GM11168 (cell line): Measurements from ENCODE around the gene PNMA8B.
"Not testable (repeated sequence)": the region's sequence is repeated elsewhere in the genome, so short reads cannot be mapped to it uniquely, and the experiment has no call there.

ENCODE experiments used
- in situ Hi-C: fragments of 300-500 bp; cut with MboI; formaldehyde crosslinking; loops from one replicate; pipeline ENCODE4 v1.12.0; 2022; ENCODE audit warnings: low sequenced_read_pairs; ENCODE audit not compliant: unreplicated experiment

Gene PNMA8B

DNA sequence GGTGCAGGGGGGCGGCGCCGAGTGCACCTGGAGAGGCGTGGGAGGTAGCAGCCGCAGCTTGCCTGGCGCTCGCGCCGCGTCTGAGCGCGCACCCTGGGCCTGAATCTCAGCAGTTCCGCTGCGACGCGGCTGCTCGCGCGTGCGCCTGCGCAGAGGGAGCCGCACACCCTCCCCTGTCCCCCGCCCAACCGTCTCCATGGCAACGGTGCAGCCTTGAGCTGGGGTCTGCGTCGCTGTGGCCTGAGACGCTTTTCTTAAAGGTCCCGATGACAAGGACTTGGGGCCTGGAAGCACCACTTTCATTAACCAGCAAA is at the start of gene PNMA8B:
TSS of gene PNMA8B (minus strand) at position 82 of the 314 bp plus-strand sequence. CDS start 402 bp downstream, outside the sequence.
- in situ Hi-C loops = no loop called here

DNA sequence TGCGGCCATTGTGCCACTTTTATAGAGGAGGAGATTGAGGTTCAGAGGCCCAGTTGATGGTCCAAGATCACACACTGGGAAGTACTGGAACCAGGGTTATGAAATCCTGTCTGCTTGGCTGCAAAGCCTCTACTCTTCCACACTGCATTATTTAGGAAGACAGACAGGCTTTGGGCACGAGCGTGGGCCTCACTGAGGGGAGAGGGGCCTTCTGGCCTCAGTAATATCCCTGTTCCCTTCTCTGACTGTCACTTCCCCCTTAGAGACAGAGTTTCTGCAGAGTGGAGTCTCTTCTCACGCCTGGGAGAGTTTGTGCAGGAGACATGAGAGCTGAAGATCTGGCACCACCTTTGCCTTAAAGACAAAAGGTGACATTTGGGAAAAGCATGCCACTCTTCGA is 49.0 kb upstream of the PNMA8B start:
- in situ Hi-C loops = no loop called here

GRCh38 chr19:46542428-46543230 is 47.0 kb upstream of the PNMA8B start:
- in situ Hi-C loops = no loop called here

GRCh38 chr19:46537136-46538097 is 41.8 kb upstream of the PNMA8B start:
- in situ Hi-C loops = no loop called here

GRCh38 chr19:46536391-46536790 is 40.7 kb upstream of the PNMA8B start:
- in situ Hi-C loops = no loop called here

- in situ Hi-C loops = loop anchor here (5.0 kb wide), 1 partner anchor 124 kb away; no protein-coding TSS in a partner anchor
Measured at GRCh38 chr19:46533621-46534081, 38.0 kb upstream of the PNMA8B start.

GRCh38 chr19:46533078-46533620 is 37.5 kb upstream of the PNMA8B start:
- in situ Hi-C loops = loop anchor here (5.0 kb wide), 1 partner anchor 124 kb away; no protein-coding TSS in a partner anchor

DNA sequence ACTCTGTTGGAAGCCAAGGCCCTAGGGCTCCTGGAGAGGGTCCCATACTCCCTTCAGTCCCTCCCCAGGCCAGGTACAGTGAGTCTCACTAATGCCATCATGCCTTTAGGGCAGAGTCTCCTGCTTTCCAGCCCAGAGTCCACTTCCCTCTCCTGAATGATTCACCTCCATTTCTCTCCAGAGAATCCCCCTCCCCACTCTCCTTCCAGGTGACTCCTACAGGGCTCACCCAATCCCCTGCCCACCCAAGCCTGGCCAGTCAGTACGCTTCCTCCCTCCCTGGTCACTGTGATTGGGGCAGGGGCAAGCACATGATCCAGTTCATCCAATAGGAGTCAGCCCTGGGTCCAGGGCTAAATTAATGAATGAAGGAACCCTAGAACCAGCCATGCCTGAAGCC is 35.0 kb upstream of the PNMA8B start:
- in situ Hi-C loops = loop anchor here (5.0 kb wide), 1 partner anchor 127 kb away; no protein-coding TSS in a partner anchor

GRCh38 chr19:46529622-46530451 is 34.2 kb upstream of the PNMA8B start:
- in situ Hi-C loops = loop anchor here (5.0 kb wide), 1 partner anchor 127 kb away; no protein-coding TSS in a partner anchor

- in situ Hi-C loops = no loop called here
Measured at GRCh38 chr19:46528601-46529590, 33.2 kb upstream of the PNMA8B start.

GRCh38 chr19:46526801-46527200 is 31.1 kb upstream of the PNMA8B start:
- in situ Hi-C loops = not testable (repeated sequence)

GRCh38 chr19:46524308-46524707 is 28.6 kb upstream of the PNMA8B start:
- in situ Hi-C loops = loop anchor here (25.0 kb wide), 1 partner anchor 437 kb away; no protein-coding TSS in a partner anchor

GRCh38 chr19:46522988-46523387 is 27.3 kb upstream of the PNMA8B start:
- in situ Hi-C loops = loop anchor here (25.0 kb wide), 1 partner anchor 436 kb away; no protein-coding TSS in a partner anchor

DNA sequence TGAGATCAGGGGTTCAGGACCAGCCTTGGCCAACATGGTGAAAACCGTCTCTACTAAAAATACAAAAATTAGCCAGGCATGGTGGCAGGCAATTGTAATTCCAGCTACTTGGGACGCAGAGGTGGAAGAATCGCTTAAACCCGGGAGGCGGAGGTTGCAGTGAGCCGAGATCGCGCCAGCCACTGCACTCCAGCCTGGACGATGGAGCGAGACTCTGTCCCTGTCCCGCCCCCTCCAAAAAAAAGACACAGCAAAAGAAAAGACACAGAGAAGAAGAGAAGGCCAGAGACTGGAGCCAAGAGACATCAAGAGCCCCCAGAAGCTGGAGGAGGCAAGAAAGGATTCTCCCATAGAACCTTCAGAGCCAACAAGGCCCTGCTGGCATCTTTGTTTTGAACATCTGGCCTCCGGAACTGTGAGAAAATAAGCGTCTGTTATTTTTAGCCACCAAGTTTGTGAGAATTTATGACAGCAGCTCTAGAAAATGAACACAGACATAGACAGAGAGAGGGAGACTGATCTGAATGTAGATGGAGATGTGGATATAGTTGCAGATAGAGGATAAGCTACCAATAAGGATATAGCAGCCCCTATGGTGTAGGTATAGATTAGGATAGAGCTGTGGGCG is 25.7 kb upstream of the PNMA8B start:
- in situ Hi-C loops = loop anchor here (25.0 kb wide), 1 partner anchor 434 kb away; no protein-coding TSS in a partner anchor

GRCh38 chr19:46520616-46521015 is 24.9 kb upstream of the PNMA8B start:
- in situ Hi-C loops = loop anchor here (25.0 kb wide), 1 partner anchor 433 kb away; no protein-coding TSS in a partner anchor

- in situ Hi-C loops = loop anchor here (25.0 kb wide), 1 partner anchor 430 kb away; no protein-coding TSS in a partner anchor
Measured at GRCh38 chr19:46517471-46517870, 21.8 kb upstream of the PNMA8B start.

DNA sequence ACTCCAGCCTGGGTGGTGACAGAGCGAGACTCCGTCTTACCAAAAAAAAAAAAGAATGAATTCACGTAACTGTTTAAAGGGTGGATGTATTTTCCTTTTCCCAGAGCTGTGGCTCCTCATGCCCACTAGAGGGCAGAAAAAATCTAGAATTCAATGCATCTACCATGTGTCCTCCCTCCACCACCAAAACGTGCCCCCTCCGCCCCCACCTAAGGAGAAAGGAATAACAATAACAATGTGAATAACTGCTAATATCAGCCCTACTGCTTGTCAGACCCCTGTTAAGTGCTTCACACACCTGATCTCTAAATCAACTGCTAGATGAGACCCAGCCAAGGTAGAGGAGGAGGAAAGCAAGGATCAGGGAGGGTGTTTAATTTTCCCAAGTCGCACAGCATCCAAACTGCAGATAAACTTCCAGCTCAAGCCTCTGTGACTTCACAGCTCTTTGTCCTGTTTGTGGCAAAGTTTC is 20.2 kb upstream of the PNMA8B start:
- in situ Hi-C loops = loop anchor here (25.0 kb wide), 1 partner anchor 429 kb away; no protein-coding TSS in a partner anchor
